Measurements from ENCODE around the gene SMG9.
"Not testable (repeated sequence)": the region's sequence is repeated elsewhere in the genome, so short reads cannot be mapped to it uniquely, and the experiment has no call there.

The SMG9 gene

DNA sequence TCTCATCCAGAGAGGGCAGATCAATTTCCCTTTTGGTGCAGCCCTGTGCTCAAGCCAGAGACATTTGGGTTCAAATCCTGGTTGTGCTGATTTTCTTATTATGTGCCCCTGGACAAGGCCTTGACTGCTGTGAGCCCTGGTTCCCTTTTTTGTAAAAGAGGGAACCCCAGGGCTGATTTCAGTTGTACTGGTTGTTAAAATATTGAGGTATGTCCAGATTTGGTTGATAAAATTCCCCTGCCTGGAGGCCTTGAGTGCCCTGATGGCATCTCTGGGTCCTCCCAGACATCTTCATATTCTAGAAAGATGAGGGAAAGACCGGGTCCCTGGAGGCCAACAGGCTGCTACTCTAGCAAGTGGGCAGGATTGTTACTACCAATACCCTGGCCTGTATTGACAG, 70.4 kb downstream of the SMG9 start:
- Mint-ChIP-seq H3K4me1 (ENCODE audit: low read depth) (no peaks in the 10 kb centered on the region), H3K9me3 (ENCODE audit: low read depth) (no peaks in the 10 kb centered on the region), H3K4me3 (no peak overlapping the region), H3K27ac (no peak overlapping the region), H3K27me3 (no peaks in the 10 kb centered on the region), H3K36me3 (no peaks in the 10 kb centered on the region)

DNA sequence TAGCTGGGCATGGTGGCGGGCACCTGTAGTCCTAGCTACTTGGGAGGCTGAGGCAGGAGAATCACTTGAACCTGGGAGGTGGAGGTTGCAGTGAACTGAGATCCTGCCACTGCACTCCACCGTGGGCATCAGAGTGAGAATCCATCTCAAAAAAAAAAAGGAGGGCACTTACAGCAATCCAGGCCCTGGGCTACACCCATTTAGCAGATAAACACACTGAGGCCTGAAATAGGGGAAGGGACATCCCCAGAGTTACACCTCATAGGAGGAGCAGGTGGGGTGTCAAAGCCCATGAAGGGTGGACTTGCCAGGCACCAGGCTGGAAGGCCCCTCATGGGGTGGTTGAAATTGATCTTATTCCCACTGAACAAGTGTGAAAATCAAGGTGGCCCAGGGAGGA, 70.9 kb downstream of the SMG9 start:
- Mint-ChIP-seq H3K4me1 (ENCODE audit: low read depth) (no peaks in the 10 kb centered on the region), H3K36me3 (no peaks in the 10 kb centered on the region), H3K4me3 (no peak overlapping the region), H3K27ac (no peak overlapping the region), H3K27me3 (no peaks in the 10 kb centered on the region), H3K9me3 (ENCODE audit: low read depth) (no peaks in the 10 kb centered on the region)

DNA sequence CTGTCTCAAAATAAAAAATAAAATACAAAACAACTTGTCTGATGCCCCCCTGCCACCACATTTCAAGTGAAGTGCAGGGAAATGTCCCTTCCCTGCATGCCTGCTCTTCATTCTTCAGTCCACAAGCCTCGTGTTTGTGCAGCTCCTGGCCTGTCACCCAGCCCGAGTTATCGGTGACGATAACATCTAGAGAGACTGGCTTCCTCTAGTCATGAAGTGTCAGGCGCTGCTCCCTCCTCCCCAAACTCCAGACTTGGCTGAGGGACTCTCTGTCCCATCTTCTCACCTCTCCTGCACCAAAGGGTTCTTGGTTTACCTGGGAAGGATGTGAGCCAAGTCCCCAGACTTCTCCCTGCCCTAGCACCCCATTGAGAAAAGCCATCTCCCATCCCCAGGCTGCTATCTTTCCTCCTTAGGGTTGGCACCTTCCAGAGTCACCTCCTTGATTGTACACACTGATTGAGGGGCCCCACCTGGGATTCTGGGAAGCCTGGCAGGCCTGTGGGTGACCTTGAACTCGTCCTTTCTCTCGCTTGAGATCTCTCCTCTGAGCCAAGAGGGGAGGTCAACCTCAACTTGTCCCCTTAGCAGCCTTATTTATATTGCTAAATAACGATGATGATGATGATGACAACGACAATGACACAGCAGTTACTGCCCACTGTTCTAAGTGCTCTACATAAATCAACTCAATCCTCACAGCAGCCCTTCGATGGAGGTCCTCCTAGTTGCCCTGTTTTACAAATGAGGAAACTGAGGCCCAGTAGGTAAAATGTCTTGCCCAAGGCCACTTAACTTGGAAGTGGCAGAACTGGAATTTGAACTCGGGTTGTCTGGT, 71.7 kb downstream of the SMG9 start:
- no peaks in the 10 kb centered on the region for H3K36me3 Mint-ChIP-seq
- no peaks in the 10 kb centered on the region for H3K27me3 Mint-ChIP-seq
- H3K27ac Mint-ChIP-seq: no peak overlapping the region
- H3K9me3 Mint-ChIP-seq (ENCODE audit: low read depth): no peaks in the 10 kb centered on the region
- H3K4me1 Mint-ChIP-seq (ENCODE audit: low read depth): no peaks in the 10 kb centered on the region
- H3K4me3 Mint-ChIP-seq: no peak overlapping the region

DNA sequence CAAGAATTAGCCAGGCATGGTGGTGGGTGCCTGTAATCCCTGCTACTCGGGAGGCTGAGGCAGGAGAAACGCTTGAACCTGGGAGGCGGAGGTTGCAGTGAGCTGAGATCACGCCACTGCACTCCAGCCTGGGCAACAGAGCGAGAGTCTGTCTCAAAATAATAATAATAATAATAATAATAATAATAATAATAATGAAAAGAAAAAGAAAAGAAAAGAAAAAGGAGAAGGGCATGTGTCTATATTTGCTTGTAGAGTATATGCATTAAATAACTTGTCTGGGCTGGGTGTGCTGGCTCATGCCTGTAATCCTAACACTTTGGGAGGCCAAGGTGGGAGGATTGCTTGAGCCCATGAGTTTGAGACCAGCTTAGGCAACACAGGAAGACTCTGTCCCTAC, 72.5 kb downstream of the SMG9 start:
- not testable (repeated sequence) for H3K4me3 Mint-ChIP-seq; H3K36me3 Mint-ChIP-seq; H3K4me1 Mint-ChIP-seq (ENCODE audit: low read depth); H3K27ac Mint-ChIP-seq; H3K9me3 Mint-ChIP-seq (ENCODE audit: low read depth); H3K27me3 Mint-ChIP-seq

DNA sequence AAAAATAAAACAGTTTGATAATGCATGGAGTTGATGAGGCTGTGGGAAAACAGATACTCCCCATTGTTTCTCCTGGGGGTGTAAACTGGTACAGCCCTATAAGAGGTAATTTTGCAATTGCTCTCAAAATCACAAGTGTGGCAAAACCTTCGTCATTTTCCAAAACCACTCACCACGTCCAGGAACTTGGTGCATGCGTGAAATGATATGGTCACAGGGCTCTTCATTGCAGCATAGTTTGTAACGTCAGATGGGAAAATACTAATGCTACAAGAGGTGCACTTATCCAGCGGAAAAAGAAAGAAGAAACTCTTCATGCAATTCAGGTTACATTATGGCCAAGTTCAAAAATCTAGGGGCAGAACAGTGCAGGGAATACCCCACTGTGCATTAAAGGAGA, 72.9 kb downstream of the SMG9 start:
- no peaks in the 10 kb centered on the region for H3K27me3 Mint-ChIP-seq
- no peak overlapping the region for H3K27ac Mint-ChIP-seq
- no peaks in the 10 kb centered on the region for H3K9me3 Mint-ChIP-seq (ENCODE audit: low read depth)
- no peaks in the 10 kb centered on the region for H3K4me1 Mint-ChIP-seq (ENCODE audit: low read depth)
- no peaks in the 10 kb centered on the region for H3K36me3 Mint-ChIP-seq
- no peak overlapping the region for H3K4me3 Mint-ChIP-seq

DNA sequence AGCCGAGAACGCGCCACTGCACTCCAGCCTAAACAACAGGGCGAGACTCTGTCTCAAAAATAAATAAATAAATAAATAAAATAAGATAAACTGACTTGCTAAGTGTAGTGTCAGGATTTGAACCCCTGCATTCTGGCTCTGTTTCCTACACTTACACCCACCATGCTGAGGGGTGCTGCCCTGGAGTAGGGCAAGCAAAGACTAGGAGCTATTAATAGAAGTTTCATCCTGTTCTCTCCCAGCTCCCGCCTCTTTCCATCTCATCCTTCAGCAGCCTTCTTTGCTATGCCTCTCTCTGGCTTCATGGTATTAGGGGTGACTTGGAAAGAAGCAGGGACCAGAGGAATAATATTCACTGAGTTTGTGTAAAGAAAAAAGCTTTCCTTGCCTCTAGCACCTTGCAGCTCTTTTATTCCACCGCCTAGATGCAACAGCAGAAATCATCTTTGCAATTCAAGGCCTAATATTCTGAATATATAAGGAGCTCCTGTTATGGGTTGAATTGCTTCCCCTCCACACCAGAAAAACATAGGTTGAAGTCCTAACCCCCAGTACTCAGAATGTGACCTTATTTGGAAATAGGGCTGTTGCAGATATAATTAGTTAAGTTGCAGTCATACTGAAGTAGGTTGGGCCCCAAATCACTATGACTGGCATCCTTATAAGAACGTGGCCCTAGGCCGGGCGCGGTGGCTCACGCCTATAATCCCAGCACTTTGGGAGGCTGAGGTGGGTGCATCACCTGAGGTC, 76.1 kb downstream of the SMG9 start:
- no peak overlapping the region for H3K27ac Mint-ChIP-seq
- H3K27me3 Mint-ChIP-seq: no peaks in the 10 kb centered on the region
- no peaks in the 10 kb centered on the region for H3K9me3 Mint-ChIP-seq (ENCODE audit: low read depth)
- no peak overlapping the region for H3K4me3 Mint-ChIP-seq
- H3K4me1 Mint-ChIP-seq (ENCODE audit: low read depth): peaks cover 10% of the 10 kb centered on the region
- no peaks in the 10 kb centered on the region for H3K36me3 Mint-ChIP-seq
